ENCODE measurements around the gene LYPD6.

DNA sequence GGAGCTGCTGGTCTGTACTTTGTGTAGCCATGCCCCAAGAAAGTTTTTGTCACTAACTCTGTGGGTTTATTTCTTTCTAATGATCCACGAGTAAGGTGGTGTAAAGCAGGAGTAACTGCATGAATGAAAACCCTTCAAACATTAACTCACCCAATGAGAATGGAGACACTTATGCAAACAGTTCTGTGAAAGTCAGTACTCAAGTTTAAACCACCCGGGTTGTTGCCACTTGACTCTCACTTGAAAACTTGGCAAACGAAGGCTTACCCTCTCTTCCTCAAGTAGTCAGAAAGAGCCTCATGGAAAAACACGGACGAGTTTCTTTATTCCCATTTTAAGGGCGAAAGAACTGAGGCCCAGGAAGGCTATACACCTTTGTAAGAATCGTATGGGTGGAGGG is 139.7 kb downstream of the LYPD6 start:
- TF ChIP-seq POLR2A (IDR thresholded peaks at IDR 0.05; ENCODE audit: extremely low read depth, insufficient read length) = no peak
- TF ChIP-seq, protein P1, sequence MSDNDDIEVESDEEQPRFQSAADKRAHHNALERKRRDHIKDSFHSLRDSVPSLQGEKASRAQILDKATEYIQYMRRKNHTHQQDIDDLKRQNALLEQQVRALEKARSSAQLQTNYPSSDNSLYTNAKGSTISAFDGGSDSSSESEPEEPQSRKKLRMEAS (IDR thresholded peaks at IDR 0.05; ENCODE audit: low read depth, low read length) = no peak
- TF ChIP-seq, protein P2, sequence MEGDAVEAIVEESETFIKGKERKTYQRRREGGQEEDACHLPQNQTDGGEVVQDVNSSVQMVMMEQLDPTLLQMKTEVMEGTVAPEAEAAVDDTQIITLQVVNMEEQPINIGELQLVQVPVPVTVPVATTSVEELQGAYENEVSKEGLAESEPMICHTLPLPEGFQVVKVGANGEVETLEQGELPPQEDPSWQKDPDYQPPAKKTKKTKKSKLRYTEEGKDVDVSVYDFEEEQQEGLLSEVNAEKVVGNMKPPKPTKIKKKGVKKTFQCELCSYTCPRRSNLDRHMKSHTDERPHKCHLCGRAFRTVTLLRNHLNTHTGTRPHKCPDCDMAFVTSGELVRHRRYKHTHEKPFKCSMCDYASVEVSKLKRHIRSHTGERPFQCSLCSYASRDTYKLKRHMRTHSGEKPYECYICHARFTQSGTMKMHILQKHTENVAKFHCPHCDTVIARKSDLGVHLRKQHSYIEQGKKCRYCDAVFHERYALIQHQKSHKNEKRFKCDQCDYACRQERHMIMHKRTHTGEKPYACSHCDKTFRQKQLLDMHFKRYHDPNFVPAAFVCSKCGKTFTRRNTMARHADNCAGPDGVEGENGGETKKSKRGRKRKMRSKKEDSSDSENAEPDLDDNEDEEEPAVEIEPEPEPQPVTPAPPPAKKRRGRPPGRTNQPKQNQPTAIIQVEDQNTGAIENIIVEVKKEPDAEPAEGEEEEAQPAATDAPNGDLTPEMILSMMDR (IDR thresholded peaks at IDR 0.05; ENCODE audit: low read depth, low read length) = no peak

All from NB4 (cell line).